DOHH2 (cell line): ENCODE data around the gene TRABD.

ENCODE experiments used
- CTCF ChIP-seq: fragments of 200-600 bp; sonication (generic); IDR thresholded peaks from one replicate; pipeline ENCODE4 v1.5.1; 2014; ENCODE audit warnings: antibody characterized with exemption, mild to moderate bottlenecking, low read depth, low read length; ENCODE audit not compliant: poor library complexity, severe bottlenecking
- EZH2phosphoT487 ChIP-seq: fragments of 200-600 bp; sonication (generic); IDR thresholded peaks from 2 replicates; pipeline ENCODE4 v1.6.1; 2017; ENCODE audit warnings: borderline replicate concordance, mild to moderate bottlenecking, antibody characterized with exemption, low read length, moderate library complexity, mixed read lengths

- TF ChIP-seq CTCF (no peak), EZH2phosphoT487 (no peak)
Observed at GRCh38 chr22:50153056-50153755, 32.5 kb upstream of the TRABD start.
